ENCODE data around the gene LAMA4.
"Not testable (repeated sequence)": the region's sequence is repeated elsewhere in the genome, so short reads cannot be mapped to it uniquely, and the experiment has no call there.

Gene LAMA4

GRCh38 chr6:112207131-112207530 is 47.2 kb downstream of the LAMA4 start:
- Histone ChIP-seq H3K27me3 (ENCODE audit: insufficient read depth, insufficient read length) (no peaks in the 10 kb centered on the region), H3K36me3 (ENCODE audit: insufficient read depth, insufficient read length, low read length) (no peaks in the 10 kb centered on the region), H3K9ac (ENCODE audit: insufficient read length, low read depth) (no peak overlapping the region), H3K9me3 (ENCODE audit: insufficient read depth, low read length) (peaks cover 8% of the 10 kb centered on the region), H3K4me3 (ENCODE audit: insufficient read length, low read depth) (no peak overlapping the region), H3K4me1 (ENCODE audit: insufficient read depth, insufficient read length) (no peaks in the 10 kb centered on the region)
- TF ChIP-seq ZNF274 (IDR thresholded peaks at IDR 0.05; ENCODE audit: low read depth, low read length), result no peak
- TF ChIP-seq YY1 (IDR thresholded peaks at IDR 0.05; ENCODE audit: insufficient read depth, insufficient read length), result no peak
- no peak for TF ChIP-seq SUZ12 (IDR thresholded peaks at IDR 0.05; ENCODE audit: extremely low read depth, insufficient read depth, insufficient read length)
- DNase-seq (ENCODE audit: low read depth, low spot score), result no peak

- H3K4me3 ChIP-seq (ENCODE audit: insufficient read length, low read depth), result no peak overlapping the region
- DNase-seq (ENCODE audit: low read depth, low spot score), result no peak
- peaks cover 8% of the 10 kb centered on the region for H3K9me3 ChIP-seq (ENCODE audit: insufficient read depth, low read length)
- H3K9ac ChIP-seq (ENCODE audit: insufficient read length, low read depth), result no peak overlapping the region
- H3K36me3 ChIP-seq (ENCODE audit: insufficient read depth, insufficient read length, low read length), result no peaks in the 10 kb centered on the region
- no peak for TF ChIP-seq YY1 (IDR thresholded peaks at IDR 0.05; ENCODE audit: insufficient read depth, insufficient read length)
- no peak for TF ChIP-seq ZNF274 (IDR thresholded peaks at IDR 0.05; ENCODE audit: low read depth, low read length)
- no peak for TF ChIP-seq SUZ12 (IDR thresholded peaks at IDR 0.05; ENCODE audit: extremely low read depth, insufficient read depth, insufficient read length)
- H3K4me1 ChIP-seq (ENCODE audit: insufficient read depth, insufficient read length), result no peaks in the 10 kb centered on the region
- no peaks in the 10 kb centered on the region for H3K27me3 ChIP-seq (ENCODE audit: insufficient read depth, insufficient read length)
Observed at GRCh38 chr6:112206110-112206458, 48.3 kb downstream of the LAMA4 start.

GRCh38 chr6:112205427-112206109 is 48.8 kb downstream of the LAMA4 start:
- Histone ChIP-seq H3K4me3 (ENCODE audit: insufficient read length, low read depth) (no peak overlapping the region), H3K4me1 (ENCODE audit: insufficient read depth, insufficient read length) (no peaks in the 10 kb centered on the region), H3K9ac (ENCODE audit: insufficient read length, low read depth) (no peak overlapping the region), H3K9me3 (ENCODE audit: insufficient read depth, low read length) (peaks cover 8% of the 10 kb centered on the region), H3K36me3 (ENCODE audit: insufficient read depth, insufficient read length, low read length) (no peaks in the 10 kb centered on the region), H3K27me3 (ENCODE audit: insufficient read depth, insufficient read length) (no peaks in the 10 kb centered on the region)
- TF ChIP-seq SUZ12 (IDR thresholded peaks at IDR 0.05; ENCODE audit: extremely low read depth, insufficient read depth, insufficient read length), result no peak
- no peak for TF ChIP-seq ZNF274 (IDR thresholded peaks at IDR 0.05; ENCODE audit: low read depth, low read length)
- no peak for TF ChIP-seq YY1 (IDR thresholded peaks at IDR 0.05; ENCODE audit: insufficient read depth, insufficient read length)
- peak; percentile 11 for DNase-seq (ENCODE audit: low read depth, low spot score)

- no peak for DNase-seq (ENCODE audit: low read depth, low spot score)
- no peak overlapping the region for H3K4me3 ChIP-seq (ENCODE audit: insufficient read length, low read depth)
- no peaks in the 10 kb centered on the region for H3K27me3 ChIP-seq (ENCODE audit: insufficient read depth, insufficient read length)
- no peaks in the 10 kb centered on the region for H3K36me3 ChIP-seq (ENCODE audit: insufficient read depth, insufficient read length, low read length)
- TF ChIP-seq YY1 (IDR thresholded peaks at IDR 0.05; ENCODE audit: insufficient read depth, insufficient read length) (no peak), SUZ12 (IDR thresholded peaks at IDR 0.05; ENCODE audit: extremely low read depth, insufficient read depth, insufficient read length) (no peak), ZNF274 (IDR thresholded peaks at IDR 0.05; ENCODE audit: low read depth, low read length) (no peak)
- no peaks in the 10 kb centered on the region for H3K4me1 ChIP-seq (ENCODE audit: insufficient read depth, insufficient read length)
- H3K9me3 ChIP-seq (ENCODE audit: insufficient read depth, low read length), result peaks cover 8% of the 10 kb centered on the region
- no peak overlapping the region for H3K9ac ChIP-seq (ENCODE audit: insufficient read length, low read depth)
Observed at GRCh38 chr6:112204350-112204706, 50.0 kb downstream of the LAMA4 start.

GRCh38 chr6:112203577-112204349 is 50.6 kb downstream of the LAMA4 start:
- Histone ChIP-seq H3K9me3 (ENCODE audit: insufficient read depth, low read length) (peaks cover 8% of the 10 kb centered on the region), H3K27me3 (ENCODE audit: insufficient read depth, insufficient read length) (no peaks in the 10 kb centered on the region), H3K36me3 (ENCODE audit: insufficient read depth, insufficient read length, low read length) (no peaks in the 10 kb centered on the region), H3K4me1 (ENCODE audit: insufficient read depth, insufficient read length) (no peaks in the 10 kb centered on the region), H3K4me3 (ENCODE audit: insufficient read length, low read depth) (no peak overlapping the region), H3K9ac (ENCODE audit: insufficient read length, low read depth) (no peak overlapping the region)
- no peak for TF ChIP-seq SUZ12 (IDR thresholded peaks at IDR 0.05; ENCODE audit: extremely low read depth, insufficient read depth, insufficient read length)
- no peak for TF ChIP-seq ZNF274 (IDR thresholded peaks at IDR 0.05; ENCODE audit: low read depth, low read length)
- DNase-seq (ENCODE audit: low read depth, low spot score), result no peak

- Histone ChIP-seq H3K4me3 (ENCODE audit: insufficient read length, low read depth) (no peak overlapping the region), H3K27me3 (ENCODE audit: insufficient read depth, insufficient read length) (no peaks in the 10 kb centered on the region), H3K9ac (ENCODE audit: insufficient read length, low read depth) (no peak overlapping the region), H3K9me3 (ENCODE audit: insufficient read depth, low read length) (peaks cover 8% of the 10 kb centered on the region), H3K4me1 (ENCODE audit: insufficient read depth, insufficient read length) (no peaks in the 10 kb centered on the region), H3K36me3 (ENCODE audit: insufficient read depth, insufficient read length, low read length) (no peaks in the 10 kb centered on the region)
- DNase-seq (ENCODE audit: low read depth, low spot score), result no peak
- TF ChIP-seq ZNF274 (IDR thresholded peaks at IDR 0.05; ENCODE audit: low read depth, low read length) (no peak), SUZ12 (IDR thresholded peaks at IDR 0.05; ENCODE audit: extremely low read depth, insufficient read depth, insufficient read length) (no peak), YY1 (IDR thresholded peaks at IDR 0.05; ENCODE audit: insufficient read depth, insufficient read length) (no peak)
Observed at GRCh38 chr6:112202639-112203341, 51.6 kb downstream of the LAMA4 start.

- H3K27me3 ChIP-seq (ENCODE audit: insufficient read depth, insufficient read length); H3K4me1 ChIP-seq (ENCODE audit: insufficient read depth, insufficient read length); H3K9ac ChIP-seq (ENCODE audit: insufficient read length, low read depth); H3K36me3 ChIP-seq (ENCODE audit: insufficient read depth, insufficient read length, low read length); H3K4me3 ChIP-seq (ENCODE audit: insufficient read length, low read depth); H3K9me3 ChIP-seq (ENCODE audit: insufficient read depth, low read length); DNase-seq (ENCODE audit: low read depth, low spot score): not testable (repeated sequence)
Observed at GRCh38 chr6:112200185-112200914, 54.0 kb downstream of the LAMA4 start.

Data from NT2/D1 (cell line).